ENCODE measurements around the gene SIAH2.

- no peak for TF ChIP-seq POLR2A (IDR thresholded peaks at IDR 0.05)
- TF ChIP-seq CTCF (IDR thresholded peaks at IDR 0.05), result no peak
Observed at GRCh38 chr3:150755902-150756301, 7.1 kb downstream of the SIAH2 start.

Data from right lobe of liver (tissue), 4 donors.